ENCODE measurements around the gene ZSWIM3. TPM values are rescaled to one million over a fixed set of nuclear protein-coding genes. Genes with fewer than 3 reads are reported as not detected.
"Not testable (repeated sequence)": the region's sequence is repeated elsewhere in the genome, so short reads cannot be mapped to it uniquely, and the experiment has no call there.

ZSWIM3 gene
- polyA plus RNA-seq, 3 donors = 5.1 to 5.5 (median 5.2) TPM

DNA sequence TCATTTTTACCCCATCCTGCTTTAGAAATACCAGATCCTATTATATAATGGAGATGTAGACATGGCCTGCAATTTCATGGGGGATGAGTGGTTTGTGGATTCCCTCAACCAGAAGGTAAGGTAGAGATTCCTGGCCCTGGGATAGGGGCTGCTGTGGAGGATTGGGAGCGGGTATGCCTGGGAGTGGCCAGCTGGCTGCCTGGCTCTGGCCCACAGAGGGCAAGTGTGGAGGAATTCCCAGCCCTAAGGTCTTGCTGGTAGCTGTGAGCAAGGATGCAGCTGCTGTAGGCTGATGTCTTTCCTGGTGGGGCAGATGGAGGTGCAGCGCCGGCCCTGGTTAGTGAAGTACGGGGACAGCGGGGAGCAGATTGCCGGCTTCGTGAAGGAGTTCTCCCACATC, 40.3 kb downstream of the ZSWIM3 start:
- DNase-seq (ENCODE audit: extremely low read depth in 1 of 11, low read depth in 9 of 11, low spot score in 4 of 11) = no peak

DNA sequence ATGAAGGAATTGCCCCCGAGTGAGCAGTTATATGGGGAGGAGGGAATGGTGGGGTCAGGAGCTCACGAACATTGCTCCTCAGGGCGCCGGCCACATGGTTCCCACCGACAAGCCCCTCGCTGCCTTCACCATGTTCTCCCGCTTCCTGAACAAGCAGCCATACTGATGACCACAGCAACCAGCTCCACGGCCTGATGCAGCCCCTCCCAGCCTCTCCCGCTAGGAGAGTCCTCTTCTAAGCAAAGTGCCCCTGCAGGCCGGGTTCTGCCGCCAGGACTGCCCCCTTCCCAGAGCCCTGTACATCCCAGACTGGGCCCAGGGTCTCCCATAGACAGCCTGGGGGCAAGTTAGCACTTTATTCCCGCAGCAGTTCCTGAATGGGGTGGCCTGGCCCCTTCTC, 40.9 kb downstream of the ZSWIM3 start:
- DNase-seq (ENCODE audit: extremely low read depth in 1 of 11, low read depth in 9 of 11, low spot score in 4 of 11) = no peak

DNA sequence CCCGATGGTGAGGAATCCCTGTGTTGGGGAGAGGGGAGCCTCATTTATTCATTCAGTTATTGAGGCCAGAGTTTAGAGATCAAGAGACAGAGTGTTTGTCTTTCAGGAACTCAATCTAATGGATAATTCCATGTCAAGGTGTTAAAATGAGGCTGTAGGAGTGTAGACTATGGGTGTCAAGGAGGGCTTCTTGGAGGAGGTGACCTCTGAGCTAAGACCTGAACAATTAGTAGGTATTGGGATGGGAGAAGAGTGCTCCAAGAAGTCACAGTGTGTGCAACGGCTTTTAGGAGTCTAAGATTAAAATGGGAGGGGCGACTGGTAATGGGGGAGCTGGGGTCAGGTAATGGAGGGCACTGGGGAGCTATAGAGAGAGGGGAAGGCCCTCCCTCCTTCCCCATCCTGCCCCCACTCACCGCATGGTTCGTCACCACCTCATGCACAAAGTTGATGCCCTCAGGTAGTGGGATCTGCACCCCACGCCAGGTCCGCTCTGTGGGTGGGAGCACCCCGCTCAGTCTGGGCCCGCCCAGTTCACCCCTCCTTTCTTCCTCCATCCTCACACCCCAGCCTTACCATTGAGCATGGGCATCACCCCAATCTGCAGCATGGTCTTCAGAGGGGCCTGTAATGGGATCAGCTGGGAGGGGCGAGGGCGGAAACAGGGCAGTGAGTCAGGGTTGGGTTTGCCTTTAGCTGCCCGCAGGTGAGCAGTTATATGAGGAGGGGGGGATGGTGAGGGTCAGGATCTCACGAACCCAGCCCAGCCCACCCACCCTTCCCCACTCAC, 41.8 kb downstream of the ZSWIM3 start:
- no peak for DNase-seq (ENCODE audit: extremely low read depth in 1 of 11, low read depth in 9 of 11, low spot score in 4 of 11)

DNA sequence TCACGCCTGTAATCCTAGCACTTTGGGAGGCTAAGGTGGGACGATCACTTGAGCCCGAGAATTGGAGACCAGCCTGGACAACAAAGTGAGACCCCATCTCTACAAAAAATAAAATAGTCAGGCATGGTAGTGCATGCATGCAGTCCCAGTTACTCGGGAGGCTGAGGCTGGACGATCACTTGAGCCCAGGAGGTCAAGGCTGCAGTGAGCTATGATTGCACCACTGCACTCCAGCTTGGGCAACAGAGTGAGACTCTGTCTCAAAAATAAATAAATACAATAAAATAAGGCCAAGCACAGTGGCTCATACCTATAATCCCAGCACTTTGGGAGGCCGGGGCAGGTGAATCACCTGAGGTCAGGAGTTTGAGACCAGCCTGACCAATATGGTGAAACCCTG, 43.9 kb downstream of the ZSWIM3 start:
- DNase-seq (ENCODE audit: extremely low read depth in 1 of 11, low read depth in 9 of 11, low spot score in 4 of 11) = not testable (repeated sequence)

DNA sequence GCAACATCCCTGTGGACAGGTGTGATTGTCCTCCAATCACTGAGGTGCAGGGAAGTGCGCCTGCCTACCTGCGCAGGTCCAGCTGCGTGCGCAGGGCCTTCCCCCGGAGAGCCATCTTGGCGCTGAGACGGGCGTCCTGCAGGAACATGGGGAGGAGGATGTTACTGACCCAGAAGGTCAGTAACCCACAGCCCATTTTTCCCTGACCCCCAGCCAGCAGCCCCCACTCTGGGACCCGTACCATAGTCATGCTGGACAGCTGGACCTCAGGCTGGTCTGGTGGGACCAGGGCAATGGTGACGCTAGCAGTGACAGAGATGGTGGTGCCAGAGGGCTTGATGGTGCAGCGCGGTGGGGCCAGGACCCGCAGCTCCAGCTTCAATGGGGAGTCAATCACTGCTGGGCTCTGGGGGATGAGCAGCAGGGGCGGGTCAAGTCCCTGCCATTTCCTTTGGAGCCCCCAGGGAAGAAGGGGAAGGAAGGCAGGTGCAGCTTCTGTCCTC, 44.8 kb downstream of the ZSWIM3 start:
- DNase-seq (ENCODE audit: extremely low read depth in 1 of 11, low read depth in 9 of 11, low spot score in 4 of 11) = no peak

DNA sequence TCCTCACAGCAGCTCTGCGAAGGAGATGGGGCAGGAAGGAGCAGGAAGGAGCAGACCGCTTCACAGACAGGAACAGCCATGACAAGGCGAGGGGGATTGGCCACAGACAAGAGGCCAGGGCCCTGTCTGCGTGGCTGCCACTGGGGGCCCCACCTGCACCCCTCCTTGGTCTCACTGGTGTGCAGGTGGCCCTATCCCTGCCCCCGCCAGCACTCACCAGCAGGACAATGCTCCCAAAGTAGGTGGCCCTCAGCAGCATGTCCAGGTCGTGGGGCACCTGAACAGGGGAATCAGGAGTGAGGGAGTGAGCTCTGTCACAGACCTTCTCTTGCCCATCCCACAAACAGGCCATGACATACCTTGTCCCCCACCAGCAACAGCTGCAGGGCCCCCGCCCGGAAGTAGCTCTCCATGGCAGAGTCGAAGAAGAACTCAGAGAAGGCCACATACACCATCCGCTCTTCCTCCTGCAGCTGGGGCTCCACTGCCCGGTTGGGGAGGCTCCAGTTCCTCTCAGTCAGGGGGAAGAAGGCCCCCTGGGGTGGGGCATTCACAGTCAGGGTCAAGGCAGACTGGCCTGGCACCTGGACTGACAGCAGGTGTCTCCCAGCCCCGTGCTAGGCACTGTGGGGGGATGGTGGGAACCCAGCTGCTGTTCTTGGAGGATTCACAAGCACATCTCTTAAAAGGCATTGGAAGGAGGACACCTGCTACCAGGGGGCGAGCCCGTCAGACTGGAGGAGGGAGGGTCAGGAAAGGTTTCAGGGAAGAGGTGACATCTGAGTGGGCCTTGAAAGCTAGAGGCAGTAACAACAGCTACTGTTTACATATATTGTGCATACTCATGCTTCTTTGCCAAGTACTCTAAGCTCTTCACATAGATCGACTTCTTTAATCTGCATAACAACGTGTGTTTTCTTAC, 47.4 kb downstream of the ZSWIM3 start:
- DNase-seq (ENCODE audit: extremely low read depth in 1 of 11, low read depth in 9 of 11, low spot score in 4 of 11) = no peak

DNA sequence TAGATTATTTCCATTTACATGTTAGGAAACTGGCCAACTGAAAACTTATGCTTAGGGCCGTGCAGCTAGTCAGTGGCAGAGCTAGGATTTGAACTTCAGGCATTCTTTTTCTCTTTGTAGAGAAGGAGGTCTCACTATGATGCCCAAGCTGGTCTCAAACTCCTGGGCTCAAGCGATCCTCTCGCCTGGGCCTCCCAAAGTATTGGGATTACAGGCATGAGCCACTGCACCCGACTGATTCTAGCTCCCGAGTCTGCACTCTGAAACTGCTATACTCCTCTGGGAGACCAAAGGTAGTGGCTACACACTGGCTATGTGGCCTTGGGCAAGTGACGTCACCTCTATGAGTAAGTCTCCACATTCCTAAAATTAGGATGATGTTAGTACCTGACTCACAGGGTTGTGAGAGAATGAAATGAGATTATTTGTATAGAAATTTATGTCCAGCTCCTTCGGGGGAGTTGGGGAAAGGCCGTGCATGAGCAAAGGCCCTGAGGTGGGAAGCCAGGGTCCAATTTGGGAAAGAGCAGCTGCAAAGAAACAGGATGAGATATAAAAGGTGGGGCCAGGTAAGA, 48.2 kb downstream of the ZSWIM3 start:
- no peak for DNase-seq (ENCODE audit: extremely low read depth in 1 of 11, low read depth in 9 of 11, low spot score in 4 of 11)

DNA sequence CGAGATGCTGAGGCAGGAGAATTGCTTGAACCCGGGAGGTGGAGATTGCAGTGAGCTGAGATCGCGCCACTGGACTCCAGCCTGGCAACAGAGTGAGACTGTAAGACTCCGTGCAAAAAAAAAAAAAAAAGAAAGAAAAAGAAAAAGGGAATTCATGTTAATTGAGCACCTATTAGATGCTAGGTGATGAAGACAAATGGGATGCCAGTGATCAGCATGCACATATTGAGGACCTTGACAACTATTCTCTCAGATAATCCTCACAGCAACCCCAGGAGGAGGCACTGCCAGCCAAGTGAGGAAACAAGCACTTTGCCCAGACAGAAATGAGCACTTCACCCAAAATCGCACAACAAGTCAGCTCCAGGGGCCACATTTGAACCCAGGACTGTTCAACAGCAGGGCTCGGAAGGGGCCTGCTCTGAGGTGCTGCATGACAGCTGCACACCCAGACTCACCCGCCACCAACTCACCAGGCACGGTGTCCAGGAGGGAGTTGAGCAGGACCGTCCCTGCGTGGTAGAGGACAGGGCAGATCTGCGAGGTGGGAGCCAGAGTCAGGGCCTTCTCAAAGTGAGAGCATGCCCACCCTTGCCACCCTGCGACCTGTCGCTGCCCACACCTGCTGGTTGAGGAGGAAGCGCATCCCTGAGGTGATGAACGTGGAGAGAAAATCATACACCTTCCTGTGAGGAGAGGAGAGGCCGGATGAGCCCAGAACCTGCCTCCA, 50.0 kb downstream of the ZSWIM3 start:
- DNase-seq (ENCODE audit: extremely low read depth in 1 of 11, low read depth in 9 of 11, low spot score in 4 of 11) = no peak

DNA sequence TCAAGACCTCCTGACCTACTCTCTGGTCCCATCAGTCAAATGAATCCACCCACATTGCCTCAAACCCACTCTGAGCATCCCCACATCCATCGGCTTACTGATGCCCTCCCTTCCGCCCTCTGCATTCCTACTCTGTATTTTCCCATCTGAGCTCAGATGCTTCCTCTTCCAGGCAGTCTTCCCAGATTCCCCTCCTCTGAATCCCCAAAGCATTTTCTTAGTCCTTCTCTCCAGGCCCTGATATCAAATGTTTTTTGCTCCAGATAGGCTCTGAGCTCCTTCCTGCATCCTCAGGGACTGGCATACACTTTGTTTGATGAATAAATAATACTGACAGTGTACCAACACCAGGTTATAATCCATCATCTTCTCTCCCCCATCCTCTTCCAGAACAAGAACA, 50.7 kb downstream of the ZSWIM3 start:
- DNase-seq (ENCODE audit: extremely low read depth in 1 of 11, low read depth in 9 of 11, low spot score in 4 of 11) = no peak

DNA sequence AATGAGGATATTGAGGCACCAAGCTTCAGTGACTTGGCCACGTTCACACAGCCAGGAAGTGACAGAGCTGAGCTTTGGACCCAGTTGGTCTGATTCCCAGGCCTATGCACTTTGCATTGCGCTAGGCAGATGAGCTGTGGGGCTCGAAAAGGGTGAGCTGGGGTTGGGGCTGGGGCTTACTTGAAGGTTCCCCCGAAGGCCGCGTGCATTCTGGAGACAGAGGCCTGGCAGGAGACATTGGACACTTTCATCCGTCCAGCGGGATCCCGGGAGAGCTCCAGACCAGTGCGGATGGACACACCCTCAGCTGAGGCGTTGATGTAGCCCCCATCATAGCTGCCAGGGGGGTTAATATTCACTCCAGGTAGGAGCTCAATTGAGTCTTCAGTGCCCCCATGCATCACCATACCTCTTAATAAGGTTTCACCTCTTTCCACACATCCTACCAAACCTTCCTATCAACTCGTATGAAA, 52.0 kb downstream of the ZSWIM3 start:
- DNase-seq (ENCODE audit: extremely low read depth in 1 of 11, low read depth in 9 of 11, low spot score in 4 of 11) = no peak

DNA sequence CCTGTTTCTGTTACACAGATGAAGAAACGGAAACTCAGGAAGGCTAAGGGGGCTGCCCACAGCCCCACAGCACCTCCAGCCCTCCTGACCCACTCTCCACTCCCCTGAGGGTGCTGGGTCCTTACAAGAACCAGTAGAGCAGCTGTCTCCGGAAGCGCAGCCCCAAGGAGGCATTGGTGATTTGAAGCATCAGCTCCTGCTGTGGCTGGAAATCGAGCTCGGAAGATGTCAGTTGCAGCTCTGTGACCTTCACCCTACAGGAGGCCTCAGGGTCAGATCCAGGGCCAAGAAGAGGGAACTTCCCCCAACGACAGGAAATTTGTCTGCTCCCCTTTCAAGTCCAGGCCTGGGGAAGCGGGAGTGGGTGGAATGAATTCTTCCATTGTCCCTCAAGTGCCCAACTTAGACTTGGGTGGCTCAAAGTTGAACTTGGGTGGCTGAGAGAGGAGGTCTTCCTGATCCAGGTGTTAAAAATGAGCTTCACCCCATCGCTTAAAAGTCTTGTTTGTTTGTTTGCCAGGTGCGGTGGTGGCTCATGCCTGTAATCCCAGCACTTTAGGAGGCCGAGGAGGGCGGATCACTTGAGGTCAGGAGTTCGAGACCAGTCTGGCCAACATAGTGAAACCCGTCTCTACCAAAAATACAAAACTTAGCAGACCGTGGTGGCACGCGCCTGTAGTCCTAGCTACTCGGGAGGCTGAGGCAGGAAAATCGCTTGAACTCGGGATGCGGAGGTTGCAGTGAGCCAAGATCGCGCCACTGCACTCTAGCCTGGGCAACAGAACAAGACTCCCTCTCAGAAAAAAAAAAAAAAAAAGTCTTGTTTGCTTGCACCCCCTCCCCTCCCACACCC, 52.6 kb downstream of the ZSWIM3 start:
- DNase-seq (ENCODE audit: extremely low read depth in 1 of 11, low read depth in 9 of 11, low spot score in 4 of 11) = no peak

DNA sequence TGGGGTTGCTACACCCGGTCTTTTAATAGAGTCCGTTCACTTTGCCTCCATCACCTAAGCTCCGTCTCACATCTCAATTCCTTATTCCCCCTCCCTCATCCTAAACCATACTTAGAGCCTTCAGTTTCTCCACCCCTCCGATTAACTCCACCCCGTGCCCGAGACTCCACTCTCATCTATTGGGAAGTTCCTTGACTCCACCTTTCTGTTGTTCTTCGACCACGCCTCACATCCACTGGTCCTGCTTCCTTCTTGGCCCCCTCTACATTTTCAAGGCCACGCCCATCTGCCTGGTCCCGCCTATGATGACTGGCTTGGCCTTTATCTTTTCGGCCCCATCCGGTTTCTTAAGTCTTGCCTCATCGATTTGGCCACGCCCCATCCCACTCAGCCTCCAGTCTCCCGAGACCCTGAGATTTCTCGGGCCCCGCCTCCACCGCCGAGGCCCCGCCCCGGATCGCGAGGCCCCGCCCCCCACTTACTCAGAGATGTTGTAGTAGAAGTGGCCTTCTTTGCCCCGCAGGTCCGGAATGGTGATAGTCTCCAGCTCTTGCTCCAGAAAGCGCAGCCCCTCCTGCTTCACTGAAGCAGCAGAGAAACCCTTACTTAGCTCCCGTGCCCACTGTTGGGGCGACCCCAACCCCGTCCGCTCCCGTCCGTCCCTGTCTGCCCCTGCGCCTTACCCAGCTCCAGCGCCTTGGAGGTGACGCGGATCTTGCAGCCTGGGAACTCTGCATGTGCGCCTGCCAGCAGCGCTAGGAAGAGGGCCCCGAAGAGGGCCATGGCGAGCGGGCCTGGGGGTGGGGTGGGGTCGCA, 53.5 kb downstream of the ZSWIM3 start:
- DNase-seq (ENCODE audit: extremely low read depth in 1 of 11, low read depth in 9 of 11, low spot score in 4 of 11) = peak in 10 of 11 donors; percentile 90 to 98 (median 95)

DNA sequence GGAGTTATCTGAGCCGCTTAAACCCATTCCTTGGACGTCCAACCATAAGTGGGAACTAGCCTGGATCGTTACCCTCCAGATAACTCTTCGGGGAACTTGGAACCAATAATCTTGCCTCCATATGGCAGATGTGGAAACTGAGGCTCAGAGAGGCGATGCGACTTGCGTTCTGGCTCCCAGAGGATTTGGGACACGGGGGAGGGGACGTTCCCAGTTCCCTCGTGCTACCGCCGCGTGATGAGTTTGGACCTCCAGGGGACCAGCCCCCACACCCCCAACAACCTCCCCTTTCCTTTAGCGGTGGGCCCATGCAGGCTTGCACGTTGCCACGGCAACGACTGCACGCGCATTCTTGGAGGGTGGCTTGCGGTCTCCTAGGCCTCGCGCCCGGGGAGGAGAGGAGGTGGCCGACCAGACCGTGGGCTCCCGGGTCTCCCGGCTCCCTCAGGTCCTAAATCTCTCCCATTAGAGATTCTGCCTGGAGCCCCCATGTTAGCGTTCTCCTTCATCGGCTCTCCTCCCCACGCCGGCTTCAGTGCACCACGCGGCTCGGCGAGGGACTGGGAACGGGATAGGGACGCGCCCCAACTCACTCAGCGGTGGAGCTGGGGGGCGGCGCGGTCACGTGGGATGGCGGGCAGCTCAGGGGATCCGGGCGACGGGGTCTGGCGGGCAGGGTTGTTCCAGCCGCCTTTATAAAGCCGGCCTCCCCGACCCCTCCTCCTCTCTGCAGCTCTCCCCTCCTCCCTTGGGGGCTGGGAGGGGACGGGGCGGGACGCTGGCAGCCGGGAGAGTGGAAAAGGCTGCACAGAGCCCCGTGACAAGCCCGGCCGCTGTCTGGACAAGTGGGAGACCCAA, 54.3 kb downstream of the ZSWIM3 start, which contains the start of gene PLTP:
TSS of gene PLTP (minus strand) at position 670 of the 858 bp plus-strand sequence. CDS start 703 bp downstream, outside the sequence.
- peak in 4 of 11 donors; percentile 57 to 77 (median 65) for DNase-seq (ENCODE audit: extremely low read depth in 1 of 11, low read depth in 9 of 11, low spot score in 4 of 11)

DNA sequence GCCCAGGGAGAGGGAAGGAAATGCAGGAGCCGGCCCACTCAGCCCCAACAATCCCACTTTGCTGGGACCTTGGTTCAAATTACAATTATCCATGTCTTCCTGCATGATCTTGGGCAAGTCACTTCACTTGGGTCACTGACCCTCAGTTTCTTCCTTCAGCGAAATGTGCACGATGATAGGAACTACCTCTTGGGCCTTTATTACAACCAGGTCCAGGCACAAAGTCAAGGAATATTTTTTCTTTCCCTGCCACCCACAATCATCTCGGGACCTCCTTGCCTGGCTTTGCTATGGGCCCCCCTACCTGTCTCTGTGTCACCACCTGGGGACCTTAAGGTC, 54.9 kb downstream of the ZSWIM3 start:
- DNase-seq (ENCODE audit: extremely low read depth in 1 of 11, low read depth in 9 of 11, low spot score in 4 of 11) = no peak

DNA sequence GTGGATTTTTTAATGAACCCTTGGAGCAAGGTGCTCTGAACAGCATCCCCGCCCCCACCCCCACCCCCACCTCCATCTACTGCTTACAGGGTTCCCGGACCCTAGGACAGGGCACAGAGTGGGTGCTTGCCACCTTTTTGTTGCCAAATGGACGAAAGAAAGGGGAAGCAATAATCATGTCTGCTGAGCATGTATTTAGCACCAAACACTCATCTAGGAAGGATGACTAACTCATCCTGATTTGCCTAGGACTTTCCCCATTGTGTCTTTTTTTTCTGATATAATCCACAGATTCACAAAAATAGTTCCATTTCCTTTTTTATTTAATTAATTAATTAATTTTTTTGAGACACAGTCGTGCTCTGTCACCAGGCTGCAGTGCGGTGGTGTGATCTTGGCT, 55.7 kb downstream of the ZSWIM3 start:
- DNase-seq (ENCODE audit: extremely low read depth in 1 of 11, low read depth in 9 of 11, low spot score in 4 of 11) = no peak

DNA sequence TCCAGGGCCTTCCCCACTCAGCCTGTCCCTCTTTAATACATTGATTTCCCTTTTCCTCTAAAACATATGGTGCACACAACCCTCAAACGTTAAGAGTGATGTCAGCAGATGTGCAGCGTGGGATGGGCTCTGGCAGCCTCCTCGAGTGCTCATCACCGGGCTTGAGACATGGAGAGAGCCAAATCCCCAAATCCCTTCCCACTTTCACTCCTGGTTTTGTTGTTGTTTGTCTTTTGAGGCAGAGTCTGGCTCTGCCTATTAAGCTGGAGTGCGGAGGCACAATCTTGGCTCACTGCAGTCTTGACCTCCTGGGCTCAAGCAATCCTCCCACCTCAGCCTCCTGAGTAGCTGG, 60.4 kb downstream of the ZSWIM3 start:
- DNase-seq (ENCODE audit: extremely low read depth in 1 of 11, low read depth in 9 of 11, low spot score in 4 of 11) = no peak

Data from renal cortex interstitium (tissue), 11 donors.